Activated T-cell treated with anti-CD3 and anti-CD28 coated beads, Interleukin-2, amount 50 U/mL, for 72 hours (primary cell): ENCODE data around the gene XPR1. TPM values are rescaled to one million over a fixed set of nuclear protein-coding genes. Genes with fewer than 3 reads are reported as not detected.

Experiments used
- ATAC-seq, 2 donors: fragments of 150-1000 bp; cut with Tn5 transposase; replicated peaks in 1 of 2; 2 replicates each; pipeline ENCODE4 v1.10.0; 2021; ENCODE audit warnings: moderate library complexity in 2 of 2, mild to moderate bottlenecking in 1 of 2
- DNase-seq, 2 donors: peaks; one replicate each; pipeline ENCODE4 v3.0.0; 2021 to 2022; ENCODE audit warnings: mixed read lengths in 1 of 2
- H3K27ac Mint-ChIP-seq: one replicate; pipeline ENCODE4 v1.8.0; 2022; ENCODE audit warnings: mild to moderate bottlenecking, moderate library complexity, mixed read lengths
- H3K27me3 Mint-ChIP-seq: one replicate; pipeline ENCODE4 v1.8.0; 2022; ENCODE audit warnings: low read depth, mixed read lengths
- H3K36me3 Mint-ChIP-seq, 2 donors: one replicate each; pipeline ENCODE4 v1.8.0; 2022; ENCODE audit warnings: mixed read lengths in 2 of 2, mild to moderate bottlenecking in 1 of 2; ENCODE audit not compliant: insufficient read depth in 2 of 2
- H3K4me1 Mint-ChIP-seq: one replicate; pipeline ENCODE4 v1.8.0; 2022; ENCODE audit warnings: low read depth, mixed read lengths
- H3K4me3 Mint-ChIP-seq, 2 donors: one replicate each; pipeline ENCODE4 v1.8.0; 2022; ENCODE audit warnings: mild to moderate bottlenecking in 2 of 2, mixed read lengths in 2 of 2, moderate library complexity in 2 of 2
- H3K9me3 Mint-ChIP-seq, 2 donors: one replicate each; pipeline ENCODE4 v1.8.0; 2022; ENCODE audit warnings: mixed read lengths in 2 of 2
- total RNA-seq, 2 donors: library from RNA; stranded (reverse); gene quantifications; one replicate each; pipeline ENCODE4 v1.2.3, GENCODE V29; 2022

The XPR1 gene
- total RNA-seq, 2 donors from 2014 or later: 17.8 to 20.3 TPM

DNA sequence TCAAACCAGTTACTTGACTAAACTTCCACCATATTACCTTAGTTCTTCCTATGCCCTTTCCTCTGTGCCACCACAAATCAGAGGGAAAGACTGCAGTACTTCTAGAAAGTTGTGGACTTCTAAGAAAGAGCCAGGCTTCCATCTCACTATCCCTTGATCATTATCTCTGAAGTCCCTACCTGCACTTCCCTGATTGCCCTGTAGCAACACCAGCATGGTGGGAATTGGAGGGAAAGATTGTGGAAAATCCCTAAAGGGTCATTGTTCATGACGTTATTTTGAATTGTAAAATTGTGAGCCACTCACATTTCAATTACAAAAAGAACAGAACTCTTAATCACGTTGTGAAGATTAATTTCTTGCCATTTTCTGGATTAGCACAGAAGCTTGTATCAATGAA lies 257.5 kb downstream of the XPR1 start:
- DNase-seq: no peak
- Mint-ChIP-seq H3K36me3 (no peaks in the 10 kb centered on the region), H3K4me3 (no peak overlapping the region), H3K27me3 (no peaks in the 10 kb centered on the region), H3K4me1 (no peaks in the 10 kb centered on the region), H3K27ac (no peak overlapping the region), H3K9me3 (no peaks in the 10 kb centered on the region)
- ATAC-seq: no peak

DNA sequence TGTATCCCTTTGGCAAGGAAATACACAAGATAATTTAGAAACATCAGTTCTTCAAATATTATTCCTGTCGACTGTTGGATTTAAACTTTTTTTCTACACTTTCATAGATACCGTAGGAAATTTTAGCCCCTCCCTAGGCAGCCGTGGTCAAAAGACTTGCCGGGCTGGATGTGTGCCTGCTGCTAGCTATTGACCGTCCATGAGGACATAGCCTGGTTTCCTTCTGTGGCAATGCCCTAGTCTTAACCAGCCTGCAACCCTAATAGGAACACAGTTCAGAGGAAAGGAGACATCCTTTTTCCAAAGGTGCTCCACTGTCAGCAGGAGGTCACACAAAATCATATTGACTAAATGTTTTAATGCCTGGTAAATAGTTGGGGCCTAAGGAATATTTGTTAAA lies 260.4 kb downstream of the XPR1 start:
- Mint-ChIP-seq H3K36me3 (peaks cover 0 to 2% of the 10 kb centered on the region in 2 donors), H3K9me3 (no peaks in the 10 kb centered on the region)
- no peak for ATAC-seq

DNA sequence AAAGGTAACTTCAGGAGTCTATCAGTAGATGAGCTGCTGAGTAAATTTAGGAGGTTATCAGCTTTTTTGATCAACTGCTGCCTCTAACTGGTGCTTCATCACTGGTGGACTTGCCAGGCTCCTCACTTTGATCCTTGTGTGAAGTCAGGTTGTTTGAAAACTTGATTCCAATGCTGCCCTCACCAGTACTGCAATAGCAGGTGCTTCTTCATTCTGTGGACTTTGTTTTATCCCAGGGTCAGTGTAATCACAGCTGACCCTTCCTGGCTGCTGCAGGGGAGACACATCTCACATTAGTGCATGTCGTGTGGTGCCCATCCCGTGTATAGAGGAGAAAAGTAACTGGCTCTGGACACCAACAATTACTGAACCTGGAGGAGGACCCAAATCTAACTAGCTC lies 260.9 kb downstream of the XPR1 start:
- no peaks in the 10 kb centered on the region for H3K9me3 Mint-ChIP-seq
- no peak overlapping the region for H3K27ac Mint-ChIP-seq
- no peaks in the 10 kb centered on the region for H3K27me3 Mint-ChIP-seq
- no peaks in the 10 kb centered on the region for H3K4me1 Mint-ChIP-seq
- peaks cover 0 to 2% of the 10 kb centered on the region in 2 donors for H3K36me3 Mint-ChIP-seq
- H3K4me3 Mint-ChIP-seq: no peak overlapping the region
- DNase-seq (no peak), ATAC-seq (no peak)

More for the DNA sequence above, 260.4 kb downstream of the XPR1 start:
- no peak overlapping the region for H3K4me3 Mint-ChIP-seq
- H3K4me1 Mint-ChIP-seq: no peaks in the 10 kb centered on the region
- H3K27me3 Mint-ChIP-seq: no peaks in the 10 kb centered on the region
- DNase-seq: no peak
- H3K27ac Mint-ChIP-seq: no peak overlapping the region

DNA sequence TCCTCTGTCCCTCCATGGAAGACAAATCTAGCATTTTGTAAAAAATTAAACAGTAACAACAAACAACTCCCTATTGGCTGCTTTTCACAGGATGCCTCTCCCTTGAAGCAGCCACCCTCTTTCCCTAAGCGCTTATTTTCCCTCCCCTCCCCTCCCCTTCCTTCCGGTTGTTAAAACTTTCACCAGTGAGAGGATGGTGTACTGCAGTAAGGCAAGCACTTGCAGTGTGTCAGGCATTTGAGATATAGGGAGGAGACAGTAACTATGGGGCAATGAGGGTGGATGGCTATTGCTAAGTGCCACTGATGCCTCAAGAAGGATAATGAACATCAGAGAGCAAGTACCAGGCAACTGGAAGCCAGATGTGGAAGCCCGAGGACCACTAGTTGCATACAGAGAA lies 261.8 kb downstream of the XPR1 start:
- Mint-ChIP-seq H3K4me1 (no peaks in the 10 kb centered on the region), H3K9me3 (no peaks in the 10 kb centered on the region), H3K27me3 (no peaks in the 10 kb centered on the region), H3K27ac (no peak overlapping the region), H3K4me3 (no peak overlapping the region), H3K36me3 (peaks cover 0 to 2% of the 10 kb centered on the region in 2 donors)
- DNase-seq: no peak
- no peak for ATAC-seq

DNA sequence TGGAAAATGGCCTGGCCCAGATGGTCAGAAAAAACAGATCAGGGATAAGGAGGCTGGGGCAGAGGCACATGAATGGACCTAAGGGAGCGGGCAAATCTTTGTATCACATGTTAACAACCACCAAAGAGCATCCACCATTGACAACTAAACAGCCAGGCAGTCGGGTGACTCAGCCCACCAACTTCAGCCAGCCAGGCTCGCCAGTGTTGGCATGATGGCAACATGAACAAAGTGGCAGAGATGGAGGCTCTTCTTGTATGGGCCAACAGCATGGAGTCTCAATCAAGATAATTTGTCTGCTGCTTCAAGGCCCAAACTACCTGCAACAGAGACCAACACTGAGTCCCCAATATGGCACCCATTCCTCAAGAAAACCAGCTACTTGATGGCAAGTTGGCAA lies 264.3 kb downstream of the XPR1 start:
- H3K27me3 Mint-ChIP-seq: no peaks in the 10 kb centered on the region
- no peak overlapping the region for H3K4me3 Mint-ChIP-seq
- no peak for ATAC-seq
- H3K4me1 Mint-ChIP-seq: no peaks in the 10 kb centered on the region
- H3K27ac Mint-ChIP-seq: no peak overlapping the region
- no peaks in the 10 kb centered on the region for H3K9me3 Mint-ChIP-seq
- no peak for DNase-seq
- peaks cover 0 to 2% of the 10 kb centered on the region in 2 donors for H3K36me3 Mint-ChIP-seq

DNA sequence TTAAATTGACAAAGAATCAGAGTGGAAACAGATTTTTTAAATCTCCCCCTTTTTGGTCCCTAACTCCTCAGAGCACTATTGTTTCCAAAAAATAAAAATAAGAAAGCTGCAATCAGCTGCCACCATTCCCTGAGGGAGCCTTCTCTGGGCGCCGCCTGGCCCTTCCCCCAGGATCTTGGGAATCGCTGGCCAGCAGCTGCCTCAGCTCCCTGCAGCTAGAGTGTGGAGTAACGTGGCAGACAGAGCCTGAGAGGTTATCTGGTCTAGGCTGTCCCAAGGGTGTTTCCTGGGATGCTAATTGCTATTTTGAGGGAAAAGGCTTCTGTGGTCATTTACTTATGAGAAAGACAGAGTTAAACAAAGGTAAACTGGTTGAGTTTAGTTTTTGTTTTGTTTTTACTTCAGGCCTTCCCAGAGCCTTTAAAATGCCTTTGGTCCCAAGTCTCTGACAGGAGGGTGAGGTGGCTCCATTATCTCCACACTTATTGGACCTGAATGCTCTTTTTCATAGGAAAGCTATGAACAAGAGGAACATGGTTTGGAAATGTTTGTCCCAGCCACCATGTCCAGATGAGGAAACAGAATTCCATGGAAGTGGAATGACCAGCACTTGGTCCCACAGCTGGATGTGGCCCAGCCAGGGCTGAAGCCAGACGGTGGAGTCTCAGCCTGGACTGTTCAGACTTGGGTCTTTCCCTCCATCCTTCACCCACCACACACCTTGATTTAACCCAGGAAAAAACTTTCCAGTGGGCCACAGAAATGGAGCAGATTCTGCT lies 266.8 kb downstream of the XPR1 start:
- no peak overlapping the region for H3K4me3 Mint-ChIP-seq
- H3K36me3 Mint-ChIP-seq: peaks cover 0 to 2% of the 10 kb centered on the region in 2 donors
- ATAC-seq: no peak
- DNase-seq: no peak
- H3K4me1 Mint-ChIP-seq: no peaks in the 10 kb centered on the region
- no peaks in the 10 kb centered on the region for H3K9me3 Mint-ChIP-seq
- no peak overlapping the region for H3K27ac Mint-ChIP-seq
- H3K27me3 Mint-ChIP-seq: no peaks in the 10 kb centered on the region

DNA sequence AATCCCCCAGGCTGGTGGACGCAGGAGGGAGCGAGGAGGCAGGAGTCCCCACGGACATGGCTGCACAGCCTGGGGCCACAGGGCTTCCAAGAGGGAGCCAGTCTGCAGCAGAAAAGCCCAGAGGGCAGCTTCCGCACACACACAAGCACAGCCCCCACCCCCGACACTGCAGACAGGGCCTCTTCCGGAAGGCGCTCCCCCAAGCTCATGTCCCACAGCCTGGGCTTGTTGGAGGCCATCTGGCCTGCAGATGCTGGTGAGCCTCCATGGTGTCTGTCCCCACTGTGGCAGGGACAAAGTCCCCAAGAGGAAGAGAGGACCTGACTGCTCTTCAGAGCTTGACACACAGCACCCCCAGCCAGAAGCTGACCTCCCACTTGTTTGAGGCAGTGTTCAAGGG lies 267.4 kb downstream of the XPR1 start:
- no peaks in the 10 kb centered on the region for H3K27me3 Mint-ChIP-seq
- no peaks in the 10 kb centered on the region for H3K4me1 Mint-ChIP-seq
- no peak overlapping the region for H3K4me3 Mint-ChIP-seq
- H3K27ac Mint-ChIP-seq: no peak overlapping the region
- ATAC-seq: no peak
- no peak for DNase-seq
- H3K36me3 Mint-ChIP-seq: peaks cover 0 to 2% of the 10 kb centered on the region in 2 donors
- no peaks in the 10 kb centered on the region for H3K9me3 Mint-ChIP-seq

DNA sequence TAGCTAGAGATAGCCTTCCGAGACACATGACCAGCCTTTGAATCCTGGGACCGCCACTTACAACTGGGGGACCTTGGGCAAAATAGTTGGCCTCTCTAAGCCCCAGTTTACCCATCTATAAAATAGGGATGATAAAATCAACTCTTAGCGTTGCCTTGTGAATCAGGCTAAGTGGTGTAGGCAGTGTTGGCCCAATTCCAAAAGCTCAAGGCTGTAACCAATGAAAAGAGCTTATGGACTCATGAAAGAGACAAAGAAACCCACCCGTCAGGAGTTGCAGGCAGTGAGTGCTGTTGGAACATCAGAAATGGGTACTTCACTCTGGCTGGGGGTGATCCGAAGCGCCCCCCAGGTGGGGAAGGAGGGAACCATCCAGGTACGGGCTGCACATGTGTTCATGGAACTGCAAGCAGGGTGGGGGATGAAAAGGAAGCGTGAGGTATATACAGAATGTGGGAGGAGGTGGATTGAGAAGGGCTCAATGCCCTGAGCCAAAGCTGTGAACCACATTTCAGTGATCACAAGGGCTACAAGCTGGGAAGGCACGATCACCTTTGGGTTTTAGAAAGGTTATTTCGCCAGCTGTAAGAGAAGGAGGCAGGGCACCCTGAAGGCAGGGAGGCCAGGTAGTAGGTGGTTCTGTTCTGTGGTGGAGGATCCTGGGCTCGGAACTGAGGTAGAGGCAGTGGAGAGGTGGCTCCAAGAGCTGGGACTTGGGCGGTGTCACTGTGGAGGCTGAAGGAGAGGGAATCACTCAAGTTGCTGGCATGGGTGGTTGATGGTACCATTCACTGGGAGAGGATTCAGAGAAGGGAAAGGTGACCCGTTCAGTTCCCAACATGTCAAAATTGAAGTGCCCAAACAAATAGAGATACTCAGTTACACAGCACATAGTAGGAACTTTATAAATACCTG lies 269.5 kb downstream of the XPR1 start:
- H3K27me3 Mint-ChIP-seq: no peaks in the 10 kb centered on the region
- peaks cover 0 to 3% of the 10 kb centered on the region in 2 donors for H3K36me3 Mint-ChIP-seq
- no peak for DNase-seq
- H3K9me3 Mint-ChIP-seq: peaks cover 2% of the 10 kb centered on the region in 2 donors
- H3K4me3 Mint-ChIP-seq: no peak overlapping the region
- no peak overlapping the region for H3K27ac Mint-ChIP-seq
- no peaks in the 10 kb centered on the region for H3K4me1 Mint-ChIP-seq
- ATAC-seq: no peak

DNA sequence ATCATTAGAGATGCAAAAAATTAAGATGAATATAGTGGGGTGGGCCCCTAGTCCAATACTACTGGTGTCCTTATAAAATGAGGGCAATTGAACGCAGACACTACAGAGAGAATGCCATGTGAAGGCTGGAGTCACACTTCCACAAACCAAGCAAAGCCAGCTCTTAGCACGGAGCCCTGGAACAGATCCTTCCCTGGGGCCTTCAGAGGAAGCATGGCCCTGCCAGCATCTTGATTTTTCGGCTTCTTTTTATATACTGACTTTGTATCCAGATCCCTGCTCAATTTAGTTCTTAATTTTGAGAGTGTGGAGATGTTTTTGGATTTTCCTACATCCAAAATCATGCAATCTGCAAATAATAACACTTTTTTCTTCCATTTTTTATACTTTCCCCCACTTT lies 270.7 kb downstream of the XPR1 start:
- peaks cover 2% of the 10 kb centered on the region in 2 donors for H3K9me3 Mint-ChIP-seq
- no peak for ATAC-seq
- H3K36me3 Mint-ChIP-seq: peaks cover 0 to 3% of the 10 kb centered on the region in 2 donors
- no peak overlapping the region for H3K4me3 Mint-ChIP-seq
- no peak for DNase-seq
- H3K27me3 Mint-ChIP-seq: no peaks in the 10 kb centered on the region
- H3K4me1 Mint-ChIP-seq: no peaks in the 10 kb centered on the region
- no peak overlapping the region for H3K27ac Mint-ChIP-seq

DNA sequence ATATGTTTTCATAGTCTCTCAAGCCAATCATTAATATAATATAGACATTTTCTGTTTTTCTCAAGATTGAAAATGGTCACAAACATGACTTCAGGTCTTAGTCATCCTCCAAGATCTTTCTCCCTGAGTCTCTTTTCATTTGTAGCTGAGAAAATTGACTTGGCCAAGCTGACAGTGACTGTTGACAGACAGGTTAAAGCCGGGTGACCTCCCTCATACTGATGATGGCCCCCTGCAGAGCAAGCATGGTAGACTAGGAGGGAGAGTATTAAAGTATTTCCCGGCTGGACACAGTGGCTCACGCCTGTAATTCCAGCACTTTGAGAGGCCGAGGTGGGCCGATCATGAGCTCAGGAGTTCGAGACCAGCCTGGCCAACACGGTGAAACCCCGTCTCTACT lies 274.1 kb downstream of the XPR1 start:
- no peak for DNase-seq
- H3K27me3 Mint-ChIP-seq: peaks cover 21% of the 10 kb centered on the region
- H3K36me3 Mint-ChIP-seq: peaks cover 0 to 3% of the 10 kb centered on the region in 2 donors

DNA sequence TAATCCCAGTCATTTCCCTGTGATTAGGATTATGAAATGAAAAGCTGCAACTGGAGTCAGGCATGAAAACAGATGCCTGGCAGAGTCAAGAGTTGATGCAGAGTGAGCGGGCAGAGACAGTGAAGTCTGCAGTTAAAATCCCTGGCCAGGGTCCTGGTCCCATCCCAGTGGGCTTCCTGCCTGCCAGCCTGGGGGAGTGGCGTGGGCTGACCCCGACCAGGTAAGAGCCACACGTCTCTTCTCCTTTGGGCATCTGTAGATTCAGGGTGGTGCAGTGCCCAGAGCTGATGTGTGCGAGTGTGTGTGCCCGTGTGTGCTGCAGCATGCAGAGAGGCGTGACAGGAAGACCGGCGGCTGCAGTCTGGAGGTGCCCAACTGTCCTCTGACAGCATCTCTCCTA lies 274.7 kb downstream of the XPR1 start:
- H3K4me1 Mint-ChIP-seq: peaks cover 6% of the 10 kb centered on the region
- H3K27ac Mint-ChIP-seq: no peak overlapping the region

More for the DNA sequence above, 274.1 kb downstream of the XPR1 start:
- Mint-ChIP-seq H3K27ac (no peak overlapping the region), H3K9me3 (peaks cover 2% of the 10 kb centered on the region in 2 donors), H3K4me1 (peaks cover 6% of the 10 kb centered on the region), H3K4me3 (no peak overlapping the region)
- no peak for ATAC-seq

DNA sequence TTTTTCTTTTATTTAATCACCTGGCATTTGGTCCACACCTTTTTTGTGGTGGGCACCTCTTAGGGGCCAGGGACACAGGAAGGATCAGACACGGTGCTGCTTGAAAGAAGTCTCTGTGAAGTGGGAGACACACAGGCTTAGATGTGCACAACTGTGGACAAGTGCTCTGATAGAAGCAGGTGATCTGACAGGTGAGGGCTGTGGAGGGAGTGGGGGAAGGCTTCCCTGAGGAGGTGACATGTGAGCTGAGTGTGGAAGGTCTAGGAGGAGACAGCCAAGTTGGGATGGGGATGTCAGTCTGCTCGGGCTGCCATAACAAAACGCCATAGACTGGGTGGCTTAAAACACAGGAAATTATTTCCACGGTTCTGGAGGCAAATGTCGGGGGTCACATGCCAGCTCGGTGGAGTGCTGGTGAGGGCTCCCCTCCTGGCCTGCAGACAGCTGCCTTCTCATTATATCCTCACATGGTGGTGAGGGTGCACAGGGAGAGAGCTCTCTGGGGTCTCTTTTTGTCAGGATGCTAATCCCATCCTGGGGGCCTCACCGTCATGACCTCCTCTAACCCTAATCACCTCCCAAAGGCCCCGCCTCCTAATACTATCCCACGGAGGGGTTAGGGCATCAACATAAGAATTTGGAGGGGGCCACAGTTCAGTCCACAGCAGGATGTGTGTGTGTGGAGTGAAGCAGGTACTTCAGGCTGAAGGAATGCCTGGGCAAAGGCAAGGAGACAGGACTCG lies 275.7 kb downstream of the XPR1 start:
- Mint-ChIP-seq H3K27me3 (peaks cover 33% of the 10 kb centered on the region), H3K4me1 (peaks cover 6% of the 10 kb centered on the region), H3K9me3 (peaks cover 2% of the 10 kb centered on the region in 2 donors), H3K4me3 (no peak overlapping the region), H3K27ac (no peak overlapping the region), H3K36me3 (peaks cover 0 to 3% of the 10 kb centered on the region in 2 donors)
- ATAC-seq (no peak), DNase-seq (no peak)

More for the DNA sequence above, 274.7 kb downstream of the XPR1 start:
- Mint-ChIP-seq H3K27me3 (peaks cover 27% of the 10 kb centered on the region), H3K36me3 (peaks cover 0 to 3% of the 10 kb centered on the region in 2 donors), H3K4me3 (no peak overlapping the region), H3K9me3 (peaks cover 2% of the 10 kb centered on the region in 2 donors)
- DNase-seq: no peak
- ATAC-seq: no peak
